Measurements from ENCODE around the gene CD38.
"Not testable (repeated sequence)": the region's sequence is repeated elsewhere in the genome, so short reads cannot be mapped to it uniquely, and the experiment has no call there.

The CD38 gene

GRCh38 chr4:15762460-15762859, 15.7 kb upstream of the CD38 start:
- not testable (repeated sequence) for DNase-seq (ENCODE audit: low read depth)

- DNase-seq (ENCODE audit: low read depth): no peak
Observed at GRCh38 chr4:15765391-15765790, 12.7 kb upstream of the CD38 start.

GRCh38 chr4:15765910-15766697, 12.0 kb upstream of the CD38 start:
- no peak for DNase-seq (ENCODE audit: low read depth)

- no peak for DNase-seq (ENCODE audit: low read depth)
Observed at GRCh38 chr4:15766821-15767220, 11.3 kb upstream of the CD38 start.

- DNase-seq (ENCODE audit: low read depth): no peak
Observed at GRCh38 chr4:15769202-15769601, 8.9 kb upstream of the CD38 start.

GRCh38 chr4:15771216-15772058, 6.7 kb upstream of the CD38 start:
- DNase-seq (ENCODE audit: low read depth): no peak

GRCh38 chr4:15774020-15774420, 4.1 kb upstream of the CD38 start:
- DNase-seq (ENCODE audit: low read depth): no peak

GRCh38 chr4:15776871-15777648, 1.1 kb upstream of the CD38 start:
- no peak for DNase-seq (ENCODE audit: low read depth)

GRCh38 chr4:15777697-15778288, 335 bp upstream of the CD38 start:
- no peak for DNase-seq (ENCODE audit: low read depth)

- DNase-seq (ENCODE audit: low read depth): no peak
Observed at GRCh38 chr4:15779306-15779705, 1.2 kb downstream of the CD38 start.

GRCh38 chr4:15779809-15780208, 1.7 kb downstream of the CD38 start:
- DNase-seq (ENCODE audit: low read depth): no peak

GRCh38 chr4:15781427-15782095, 3.4 kb downstream of the CD38 start:
- no peak for DNase-seq (ENCODE audit: low read depth)

- DNase-seq (ENCODE audit: low read depth): no peak
Observed at GRCh38 chr4:15783676-15784075, 5.5 kb downstream of the CD38 start.

- DNase-seq (ENCODE audit: low read depth): no peak
Observed at GRCh38 chr4:15784959-15785634, 7.0 kb downstream of the CD38 start.

GRCh38 chr4:15786743-15787142, 8.6 kb downstream of the CD38 start:
- DNase-seq (ENCODE audit: low read depth): no peak

GRCh38 chr4:15792974-15793373, 14.8 kb downstream of the CD38 start:
- no peak for DNase-seq (ENCODE audit: low read depth)

GRCh38 chr4:15793506-15794363, 15.6 kb downstream of the CD38 start:
- DNase-seq (ENCODE audit: low read depth): no peak

GRCh38 chr4:15794426-15794825, 16.3 kb downstream of the CD38 start:
- no peak for DNase-seq (ENCODE audit: low read depth)

GRCh38 chr4:15794905-15795304, 16.8 kb downstream of the CD38 start:
- DNase-seq (ENCODE audit: low read depth): no peak

GRCh38 chr4:15797320-15797719, 19.2 kb downstream of the CD38 start:
- no peak for DNase-seq (ENCODE audit: low read depth)
